Activated CD8-positive, alpha-beta memory T cell treated with anti-CD3 and anti-CD28 coated beads for 4 hours (primary cell): ENCODE measurements around the gene PTPRN2.
"Not testable (repeated sequence)": the region's sequence is repeated elsewhere in the genome, so short reads cannot be mapped to it uniquely, and the experiment has no call there.

ENCODE experiments used
- DNase-seq, 2 donors: peaks; one replicate each; pipeline ENCODE4 v3.0.0-alpha.2; 2020; ENCODE audit warnings: low read depth in 2 of 2

Gene PTPRN2

GRCh38 chr7:158468181-158468580, 119.4 kb downstream of the PTPRN2 start:
- no peak for DNase-seq

GRCh38 chr7:158467562-158467961, 120.1 kb downstream of the PTPRN2 start:
- DNase-seq: no peak

- no peak for DNase-seq
Observed at GRCh38 chr7:158463317-158463716, 124.3 kb downstream of the PTPRN2 start.

- no peak for DNase-seq
Observed at GRCh38 chr7:158461824-158462223, 125.8 kb downstream of the PTPRN2 start.

GRCh38 chr7:158460665-158461064, 127.0 kb downstream of the PTPRN2 start:
- no peak for DNase-seq

- DNase-seq: no peak
Observed at GRCh38 chr7:158458716-158459282, 128.8 kb downstream of the PTPRN2 start.

GRCh38 chr7:158458096-158458495, 129.5 kb downstream of the PTPRN2 start:
- no peak for DNase-seq

GRCh38 chr7:158457586-158457985, 130.0 kb downstream of the PTPRN2 start:
- DNase-seq: not testable (repeated sequence)

GRCh38 chr7:158454631-158455030, 133.0 kb downstream of the PTPRN2 start:
- no peak for DNase-seq

- DNase-seq: no peak
Observed at GRCh38 chr7:158453663-158454062, 134.0 kb downstream of the PTPRN2 start.

GRCh38 chr7:158452331-158452730, 135.3 kb downstream of the PTPRN2 start:
- no peak for DNase-seq

- DNase-seq: no peak
Observed at GRCh38 chr7:158450476-158451124, 137.0 kb downstream of the PTPRN2 start.

GRCh38 chr7:158449942-158450341, 137.7 kb downstream of the PTPRN2 start:
- no peak for DNase-seq

- DNase-seq: no peak
Observed at GRCh38 chr7:158449266-158449665, 138.4 kb downstream of the PTPRN2 start.

- no peak for DNase-seq
Observed at GRCh38 chr7:158448430-158449100, 139.1 kb downstream of the PTPRN2 start.

- no peak for DNase-seq
Observed at GRCh38 chr7:158447506-158448171, 140.0 kb downstream of the PTPRN2 start.

GRCh38 chr7:158447151-158447505, 140.5 kb downstream of the PTPRN2 start:
- DNase-seq: no peak

- DNase-seq: no peak
Observed at GRCh38 chr7:158446706-158447105, 140.9 kb downstream of the PTPRN2 start.

GRCh38 chr7:158446281-158446680, 141.3 kb downstream of the PTPRN2 start:
- DNase-seq: no peak

- DNase-seq: no peak
Observed at GRCh38 chr7:158445421-158446175, 142.0 kb downstream of the PTPRN2 start.

GRCh38 chr7:158444501-158445420, 142.9 kb downstream of the PTPRN2 start:
- no peak for DNase-seq
